ENCODE results near the gene PTPRD.

- TF ChIP-seq CTCF (IDR thresholded peaks at IDR 0.05 in 4 of 5, conservative IDR thresholded peaks at IDR 0.05 in 1 of 5), result no peak
- TF ChIP-seq POLR2A (IDR thresholded peaks at IDR 0.05), result no peak
These were observed 1571.0 kb downstream of the PTPRD start for GRCh38 chr9:9041756-9042155.
